Right lung (tissue), 5 donors: ENCODE results near the gene RNF111. TPM values are rescaled to one million over a fixed set of nuclear protein-coding genes. Genes with fewer than 3 reads are reported as not detected.
"Not testable (repeated sequence)": the region's sequence is repeated elsewhere in the genome, so short reads cannot be mapped to it uniquely, and the experiment has no call there.

Experiments used
- DNase-seq, 2 donors: peaks; one replicate each; pipeline ENCODE4 v3.0.0-alpha.2; 2013
- polyA plus RNA-seq, 5 donors: library from polyadenylated mRNA; unstranded; fragments of 120-200 nt; gene quantifications; one replicate each; pipeline versions ENCODE4 v1.2.1 to v1.2.3, GENCODE V29; 2013; ENCODE audit warnings: inconsistent platforms in 1 of 5, low replicate concordance in 1 of 5; ENCODE audit not compliant: insufficient read length in 5 of 5, insufficient read depth in 1 of 5

Gene RNF111
- polyA plus RNA-seq, 5 donors = 30.8 to 44.2 (median 37.4) TPM

DNA sequence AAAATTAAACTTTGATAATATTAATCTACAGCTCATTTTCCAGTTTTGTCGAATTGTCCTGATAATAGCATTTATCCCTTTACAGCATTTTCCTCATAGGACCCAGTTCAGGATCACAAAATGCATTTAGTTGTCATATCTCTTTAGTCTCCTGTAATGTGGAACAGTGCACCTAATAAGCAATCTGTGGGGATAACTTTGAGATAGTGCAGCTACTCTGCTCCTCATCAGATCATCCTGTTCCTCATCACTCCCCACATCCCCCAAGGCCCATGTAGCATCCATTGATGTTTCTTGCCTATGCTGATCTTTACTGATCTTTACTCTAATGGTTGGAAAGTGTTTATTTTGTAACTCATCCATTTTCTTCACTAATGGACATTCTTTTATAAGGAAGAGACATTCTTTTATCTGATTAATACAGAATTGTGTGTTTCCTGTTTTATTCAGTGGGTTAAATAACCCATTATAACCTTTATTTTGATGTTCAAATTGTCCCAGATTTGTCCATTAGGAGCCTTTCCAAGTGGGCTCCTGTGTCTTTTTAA, 7.5 kb downstream of the RNF111 start:
- DNase-seq = no peak

DNA sequence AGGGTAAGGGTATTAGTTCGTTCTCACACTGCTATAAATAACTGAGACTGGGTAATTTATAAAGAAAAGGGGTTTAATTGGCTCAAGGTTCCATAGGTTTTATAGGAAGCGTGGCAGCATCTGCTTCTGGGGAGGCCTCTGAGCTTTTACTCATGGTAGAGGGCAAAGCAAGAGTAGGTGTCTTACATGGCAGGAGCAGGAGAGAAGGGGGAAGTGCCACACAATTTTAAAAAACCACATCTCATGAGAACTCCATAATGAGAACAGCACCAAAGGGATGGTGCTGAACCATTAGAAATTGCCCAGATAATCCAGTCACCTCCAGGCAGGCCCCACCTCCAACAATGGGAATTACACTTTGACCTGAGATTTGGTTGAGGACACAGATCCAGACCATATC, 12.2 kb downstream of the RNF111 start:
- no peak for DNase-seq

DNA sequence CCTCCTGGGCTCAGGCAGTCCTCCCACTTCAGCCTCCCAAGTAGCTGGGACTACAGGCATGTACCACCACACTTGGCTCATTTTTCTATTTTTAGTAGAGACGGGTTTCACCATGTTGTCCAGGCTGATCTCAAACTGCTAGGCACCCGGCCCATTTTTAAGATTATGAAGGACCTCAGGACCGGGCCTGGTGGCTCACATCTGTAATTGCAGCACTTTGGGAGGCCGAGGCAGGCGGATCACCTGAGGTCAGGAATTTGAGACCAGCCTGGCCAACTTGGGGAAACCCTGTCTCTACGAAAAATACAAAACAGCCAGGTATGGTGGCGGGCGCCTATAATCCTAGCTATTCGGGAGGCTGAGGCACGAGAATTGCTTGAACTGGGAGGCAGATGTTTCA, 12.8 kb downstream of the RNF111 start:
- not testable (repeated sequence) for DNase-seq

DNA sequence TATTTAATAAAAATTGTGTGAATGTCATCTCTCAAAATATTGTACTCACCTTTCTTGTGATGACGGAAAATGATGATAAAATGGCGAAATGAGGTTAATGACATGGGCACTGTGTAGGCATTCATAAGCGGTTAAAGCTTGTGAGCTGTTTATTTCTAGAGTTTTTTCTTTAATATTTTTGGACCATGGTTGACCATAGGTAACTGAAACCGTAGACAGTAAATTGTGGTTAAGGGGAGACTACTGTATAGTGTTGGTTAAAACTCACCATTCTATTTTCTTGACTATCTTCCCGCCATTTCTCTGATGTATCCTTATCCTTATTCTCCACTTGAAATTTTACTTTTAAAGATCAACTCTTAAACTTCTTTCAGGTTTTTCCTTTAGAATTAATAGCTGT, 14.5 kb downstream of the RNF111 start:
- DNase-seq = no peak

DNA sequence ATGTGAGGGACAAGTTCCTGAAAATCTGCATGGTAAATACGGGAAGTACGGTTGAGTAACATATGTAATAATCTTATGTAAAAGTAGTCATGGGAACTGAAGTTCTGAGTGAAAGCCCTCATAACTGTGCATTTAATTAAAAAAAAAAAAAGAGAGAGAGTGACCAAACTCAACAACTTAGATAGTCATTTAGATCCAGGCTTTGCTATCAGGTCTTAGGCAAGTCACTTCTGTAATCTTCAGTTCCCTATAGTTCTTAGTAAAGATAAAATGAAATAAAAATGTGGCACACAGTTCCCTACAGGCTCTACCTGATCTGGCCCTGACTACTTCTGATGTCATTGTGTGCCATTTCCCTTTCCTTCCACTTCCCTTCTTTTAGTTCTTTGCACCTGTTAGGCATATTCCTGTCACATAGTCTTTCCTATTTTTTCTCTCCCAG, 15.0 kb downstream of the RNF111 start:
- DNase-seq = no peak

DNA sequence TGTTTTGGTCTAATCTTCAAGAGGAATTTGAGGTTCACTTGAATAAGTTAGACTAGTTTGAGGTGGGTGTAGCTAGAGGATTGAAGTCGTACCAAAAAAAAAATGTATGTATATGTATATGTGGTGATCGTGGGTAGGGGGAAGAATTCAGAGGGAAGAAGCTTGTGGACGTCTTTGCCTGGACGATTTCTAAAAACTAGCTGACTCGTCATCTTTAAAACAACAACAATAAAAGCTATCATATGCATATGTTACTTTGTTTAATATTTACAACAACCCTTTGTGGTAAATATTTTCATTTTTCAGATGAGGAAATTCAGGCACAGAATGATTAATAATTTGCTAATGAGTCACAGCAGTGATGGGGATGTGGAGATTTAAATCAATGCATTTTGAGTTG, 18.1 kb downstream of the RNF111 start:
- DNase-seq = no peak

DNA sequence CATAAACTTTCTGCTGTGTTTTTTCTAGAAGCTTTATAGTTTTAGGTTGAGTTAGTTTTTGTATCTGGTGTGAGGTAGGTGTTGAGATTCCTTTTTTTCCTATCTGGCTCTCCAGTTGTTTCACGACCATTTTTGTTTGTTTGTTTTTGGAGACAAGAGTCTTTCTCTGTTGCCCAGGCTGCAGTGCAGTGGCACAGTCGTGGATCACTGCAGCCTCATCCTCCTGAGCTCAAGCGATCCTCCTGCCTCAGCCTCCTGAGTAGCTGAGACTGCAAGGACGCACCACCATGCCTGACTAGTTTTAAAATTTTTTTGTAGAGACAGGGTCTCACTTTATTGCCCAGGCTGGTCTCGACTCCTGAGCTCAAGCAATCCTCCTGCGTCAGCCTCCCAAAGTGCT, 20.6 kb downstream of the RNF111 start:
- DNase-seq = no peak

DNA sequence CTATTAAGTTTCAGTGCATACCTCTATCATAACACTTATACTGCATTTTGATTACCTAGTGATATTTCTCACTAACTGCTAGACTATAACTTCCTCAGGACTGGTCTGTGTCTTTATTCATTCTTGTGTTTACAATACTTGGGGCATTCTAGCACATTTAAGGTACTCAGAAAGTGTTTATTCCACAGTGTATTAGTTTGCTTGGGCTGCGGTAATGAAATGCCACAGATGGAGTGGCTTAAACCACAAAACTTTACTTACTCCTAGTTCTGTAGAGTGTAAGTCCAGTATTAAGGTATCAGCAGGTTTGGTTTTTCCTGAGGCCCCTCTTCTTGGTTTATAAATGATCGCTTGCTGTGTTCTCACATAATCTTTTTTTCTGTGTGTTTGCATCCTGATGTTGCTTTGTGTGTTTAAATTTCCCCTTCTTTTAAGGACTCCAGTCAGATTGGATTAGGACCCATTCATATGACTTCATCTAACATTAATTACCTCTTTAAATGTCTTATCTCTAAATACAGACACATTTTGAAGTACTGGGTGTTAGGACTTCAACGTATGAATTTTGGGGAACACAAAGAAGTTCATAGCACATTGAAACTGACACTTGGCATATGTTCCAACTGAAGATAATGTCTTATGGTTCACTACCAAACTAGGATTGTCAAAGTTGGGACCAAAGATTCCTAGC, 23.9 kb downstream of the RNF111 start:
- DNase-seq = no peak

DNA sequence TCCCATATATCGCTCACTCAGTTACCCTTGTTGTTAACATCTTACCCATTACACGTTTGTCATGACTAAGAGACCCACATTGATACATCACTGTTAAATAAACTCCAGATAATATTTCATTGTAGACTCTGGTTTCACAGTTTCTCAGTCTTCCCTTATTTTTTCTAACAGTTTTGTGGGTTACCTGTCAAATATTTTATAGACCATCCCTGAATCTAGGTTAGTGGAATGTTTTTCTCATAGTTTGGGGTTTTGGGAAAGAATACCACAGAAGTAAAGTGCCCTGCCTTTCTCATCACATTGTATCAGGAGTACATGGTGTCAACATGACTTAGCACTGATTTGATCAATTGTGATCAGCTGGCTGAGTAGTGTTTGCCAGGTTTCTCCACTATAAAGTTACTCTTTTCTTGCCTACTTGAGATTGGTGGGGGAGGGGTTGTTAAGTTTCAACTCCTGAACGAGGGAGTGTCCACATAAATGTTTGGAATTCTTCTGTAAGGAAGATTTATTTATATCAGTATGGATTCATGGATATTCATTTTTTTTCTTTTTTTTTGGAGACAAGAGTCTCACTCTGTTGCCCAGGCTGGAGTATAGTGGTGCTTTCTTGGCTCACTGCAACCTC, 25.9 kb downstream of the RNF111 start:
- no peak for DNase-seq

DNA sequence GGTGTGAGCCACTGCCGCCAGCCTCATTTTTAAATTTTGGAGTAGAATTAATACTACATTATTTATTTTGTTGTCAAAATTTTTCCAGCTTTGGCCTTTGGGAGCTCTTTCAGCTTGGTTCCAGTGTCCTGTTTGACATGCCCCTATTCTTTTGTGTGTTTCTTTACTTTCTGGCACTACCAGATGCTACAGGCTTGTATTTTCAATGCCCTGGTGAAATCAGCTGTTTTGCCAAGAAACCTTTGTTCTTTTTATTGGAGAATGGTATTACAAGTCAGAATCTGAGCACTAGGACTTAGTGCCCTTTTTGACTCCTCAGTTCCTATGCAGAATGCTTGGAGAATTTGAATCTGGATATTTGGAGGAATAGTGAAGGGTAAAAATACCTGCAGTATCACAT, 26.6 kb downstream of the RNF111 start:
- no peak for DNase-seq

DNA sequence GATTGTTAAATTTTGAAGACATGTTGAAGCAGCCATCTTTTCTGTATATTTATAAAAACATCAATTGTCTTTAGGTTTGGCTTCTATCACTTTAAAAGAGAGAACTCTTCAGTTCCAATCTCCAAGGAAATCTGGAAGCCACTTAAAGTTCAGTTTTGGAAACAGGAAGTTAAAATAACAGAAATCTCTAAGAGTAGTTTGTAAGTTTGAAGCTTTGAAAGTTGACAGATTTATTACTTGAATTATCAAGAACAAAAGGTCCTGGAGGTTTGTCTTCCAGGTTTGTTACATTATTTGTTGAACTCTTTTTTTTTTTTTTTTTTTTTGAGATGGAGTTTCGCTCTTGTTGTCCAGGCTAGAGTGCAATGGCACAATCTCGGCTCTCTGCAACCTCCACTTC, 30.0 kb downstream of the RNF111 start:
- no peak for DNase-seq

DNA sequence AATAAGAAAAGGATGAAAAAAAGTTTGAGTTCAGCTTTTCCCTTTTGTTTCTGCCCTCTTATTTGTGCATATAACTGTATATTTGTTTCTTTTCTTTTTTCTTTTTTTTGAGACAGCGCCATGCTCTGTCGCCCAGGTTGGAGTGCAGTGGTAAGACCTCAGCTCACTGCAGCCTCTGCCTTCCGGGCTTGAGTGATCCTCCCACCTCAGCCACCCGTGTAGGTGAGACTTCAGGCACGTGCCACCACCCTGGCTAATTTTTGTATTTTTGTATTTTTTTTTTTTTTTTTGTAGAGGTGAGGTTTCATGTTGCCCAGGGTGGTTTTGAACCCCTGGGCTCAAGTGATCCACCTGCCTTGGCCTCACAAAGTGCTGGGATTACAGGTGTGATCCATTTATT, 31.4 kb downstream of the RNF111 start:
- DNase-seq = no peak

DNA sequence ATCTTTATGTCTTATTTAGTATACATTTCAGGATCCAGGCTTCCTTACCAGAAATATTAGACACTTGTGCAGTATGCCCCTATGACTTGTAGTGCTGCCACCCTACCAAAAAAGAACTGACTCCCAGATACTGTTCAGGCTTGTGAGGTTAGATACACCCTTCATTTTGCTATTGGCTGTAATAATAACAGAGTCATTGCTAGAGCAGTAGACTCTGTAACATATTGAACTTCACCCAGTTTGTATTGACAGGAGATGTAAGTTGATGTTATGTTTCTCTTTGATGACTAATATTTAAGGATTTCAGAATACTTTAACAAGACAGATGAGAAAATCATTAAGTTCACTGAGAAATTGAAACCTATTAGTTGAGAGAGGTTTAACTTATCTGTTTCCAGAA, 32.9 kb downstream of the RNF111 start:
- no peak for DNase-seq

DNA sequence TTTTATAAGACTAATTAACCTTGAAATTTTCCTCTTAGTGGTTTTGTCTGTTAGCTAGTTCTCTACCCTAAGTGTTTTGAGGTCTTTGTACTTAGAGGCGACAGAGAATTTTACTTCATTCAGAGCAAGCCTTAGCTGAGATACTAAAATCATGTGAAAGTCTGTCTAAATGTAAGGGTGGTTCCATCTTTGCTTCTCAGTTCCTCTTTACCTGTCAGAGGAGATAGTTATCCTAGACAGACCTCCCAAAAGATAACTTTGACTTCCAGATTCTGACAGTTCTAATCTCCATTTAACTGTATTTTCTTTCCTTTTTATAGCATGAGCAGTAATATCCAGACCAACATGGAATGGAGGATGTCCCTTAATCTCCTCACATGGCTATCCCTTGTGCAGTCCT, 34.7 kb downstream of the RNF111 start:
- DNase-seq = no peak

DNA sequence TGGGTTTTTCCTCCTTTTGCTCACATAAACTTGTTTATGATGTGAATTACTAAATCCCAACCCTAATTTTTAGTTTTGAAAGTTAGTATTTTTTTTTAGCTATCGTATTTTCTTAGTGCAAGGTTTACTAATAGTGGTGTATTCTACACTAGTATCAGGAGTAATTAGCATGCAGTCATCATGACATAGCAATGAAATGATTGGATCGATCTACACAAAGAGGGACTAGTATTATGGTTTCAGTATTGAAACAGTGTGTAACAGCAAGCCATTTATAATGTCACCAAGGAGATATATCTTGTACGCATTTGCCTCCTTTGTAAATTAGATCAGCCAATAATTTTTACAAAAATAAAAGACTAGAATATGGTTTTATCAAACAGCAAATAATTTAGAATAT, 38.7 kb downstream of the RNF111 start:
- no peak for DNase-seq

DNA sequence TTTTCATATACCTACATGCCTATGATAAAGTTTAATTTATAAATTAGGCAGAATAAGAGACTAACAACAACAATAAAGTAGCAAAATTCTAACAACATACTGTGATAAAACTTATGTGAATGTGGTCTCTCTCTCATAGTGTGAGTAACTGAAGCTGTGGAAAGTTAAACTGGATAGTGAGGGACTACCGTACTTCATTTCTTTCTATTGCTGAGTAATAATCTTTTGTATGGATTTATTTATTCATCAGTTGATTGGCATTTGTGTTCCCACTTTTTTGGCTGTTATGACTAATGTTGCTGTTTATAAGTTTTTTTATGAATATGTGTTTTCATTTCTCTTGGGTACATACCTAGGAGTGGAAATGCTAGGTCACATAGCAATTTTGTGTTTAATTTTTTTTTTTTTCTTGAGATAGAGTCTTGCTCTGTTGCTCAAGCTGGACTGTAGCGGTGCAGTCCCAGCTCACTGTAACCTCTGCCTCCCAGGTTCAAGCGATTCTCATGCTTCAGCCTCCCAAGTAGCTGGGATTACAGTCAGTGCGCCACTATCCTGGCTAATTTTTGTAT, 41.0 kb downstream of the RNF111 start:
- DNase-seq = no peak

DNA sequence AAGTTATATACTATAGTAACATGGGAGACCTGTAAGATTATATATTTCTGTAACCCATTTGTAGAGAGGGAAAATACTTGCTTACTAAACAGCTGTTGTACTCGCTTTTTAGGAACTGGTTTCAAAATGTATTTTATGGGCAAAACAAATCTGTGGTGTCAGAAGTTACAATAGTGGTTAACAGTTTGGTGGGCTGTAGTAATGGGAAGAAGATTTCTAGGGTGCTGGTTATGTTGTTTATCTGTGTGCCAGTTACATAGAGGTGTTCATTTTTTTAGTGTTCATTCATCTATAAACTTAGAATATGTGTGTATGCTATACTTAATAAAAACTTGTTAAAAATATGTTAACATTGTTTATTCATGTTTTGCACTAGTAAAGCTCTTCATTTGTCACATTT, 42.1 kb downstream of the RNF111 start:
- no peak for DNase-seq

DNA sequence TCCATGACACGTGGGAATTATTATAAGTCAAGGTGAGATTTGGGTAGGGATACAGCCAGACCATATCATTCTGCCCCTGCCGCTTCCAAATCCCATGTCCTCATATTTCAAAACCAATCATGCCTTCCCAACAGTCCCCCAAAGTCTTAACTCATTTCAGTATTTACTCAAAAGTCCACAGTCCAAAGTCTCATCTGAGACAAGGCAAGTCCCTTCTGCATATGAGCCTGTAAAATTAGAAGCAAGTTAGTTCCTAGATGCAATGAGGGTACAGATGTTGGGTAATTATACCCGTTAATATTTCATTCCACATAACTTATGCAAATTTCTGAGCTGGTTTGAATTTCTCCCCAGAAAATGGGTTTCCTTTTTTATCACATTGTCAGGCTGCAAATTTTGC, 47.7 kb downstream of the RNF111 start:
- DNase-seq = no peak

DNA sequence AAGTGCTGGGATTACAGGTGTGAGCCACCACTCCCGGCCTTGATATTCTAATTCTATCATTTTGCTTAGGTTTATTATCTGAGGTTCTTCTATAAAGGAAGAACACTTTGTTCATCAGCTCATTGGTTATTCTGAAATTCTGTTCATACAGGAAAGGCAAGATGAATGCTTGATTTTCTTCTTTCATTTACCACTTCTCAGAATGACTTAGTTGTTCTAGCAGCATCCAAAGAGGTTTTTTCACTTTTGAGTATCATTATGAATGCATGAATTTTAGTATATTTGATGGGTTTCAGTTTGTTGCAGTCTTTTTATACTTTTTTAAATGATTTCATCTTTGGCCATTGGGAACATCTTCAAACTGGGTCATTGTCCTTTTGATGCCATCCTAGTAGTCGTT, 51.8 kb downstream of the RNF111 start:
- no peak for DNase-seq

DNA sequence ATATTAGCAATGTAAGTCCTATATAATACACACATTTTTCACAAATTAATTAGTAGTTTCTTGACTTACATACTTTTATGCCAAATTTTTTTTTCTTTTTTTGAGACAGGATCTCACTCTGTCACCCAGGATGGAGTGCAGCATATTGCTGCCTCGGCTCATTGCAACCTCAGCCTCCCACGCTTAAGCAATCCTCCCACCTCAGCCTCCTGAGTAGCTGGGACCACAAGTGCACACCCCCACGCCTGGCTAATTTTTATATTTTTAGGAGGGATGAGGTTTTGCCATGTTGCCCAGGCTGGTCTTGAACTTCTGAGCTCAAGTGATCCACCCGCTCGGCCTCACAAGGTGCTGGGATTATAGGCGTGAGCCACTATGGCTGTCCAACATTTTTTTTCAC, 54.6 kb downstream of the RNF111 start:
- no peak for DNase-seq

DNA sequence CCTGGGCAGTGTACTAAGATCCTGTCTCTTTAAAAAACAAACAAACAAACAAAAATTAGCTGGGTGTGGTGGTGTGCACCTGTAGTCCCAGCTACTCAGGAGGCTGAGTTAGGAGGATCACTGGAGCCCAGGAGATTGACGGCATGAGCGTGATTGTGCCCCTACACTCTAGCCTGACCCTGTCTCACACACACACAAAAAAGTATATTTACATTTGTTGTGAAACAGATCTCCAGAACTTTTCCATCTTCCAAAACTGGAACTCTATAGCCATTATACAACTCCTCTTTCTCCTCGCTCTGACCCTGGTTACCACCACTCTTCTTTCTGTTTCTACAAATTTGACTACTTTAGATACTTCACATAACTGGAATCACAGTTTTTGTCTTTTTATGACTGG, 61.4 kb downstream of the RNF111 start:
- DNase-seq = no peak

DNA sequence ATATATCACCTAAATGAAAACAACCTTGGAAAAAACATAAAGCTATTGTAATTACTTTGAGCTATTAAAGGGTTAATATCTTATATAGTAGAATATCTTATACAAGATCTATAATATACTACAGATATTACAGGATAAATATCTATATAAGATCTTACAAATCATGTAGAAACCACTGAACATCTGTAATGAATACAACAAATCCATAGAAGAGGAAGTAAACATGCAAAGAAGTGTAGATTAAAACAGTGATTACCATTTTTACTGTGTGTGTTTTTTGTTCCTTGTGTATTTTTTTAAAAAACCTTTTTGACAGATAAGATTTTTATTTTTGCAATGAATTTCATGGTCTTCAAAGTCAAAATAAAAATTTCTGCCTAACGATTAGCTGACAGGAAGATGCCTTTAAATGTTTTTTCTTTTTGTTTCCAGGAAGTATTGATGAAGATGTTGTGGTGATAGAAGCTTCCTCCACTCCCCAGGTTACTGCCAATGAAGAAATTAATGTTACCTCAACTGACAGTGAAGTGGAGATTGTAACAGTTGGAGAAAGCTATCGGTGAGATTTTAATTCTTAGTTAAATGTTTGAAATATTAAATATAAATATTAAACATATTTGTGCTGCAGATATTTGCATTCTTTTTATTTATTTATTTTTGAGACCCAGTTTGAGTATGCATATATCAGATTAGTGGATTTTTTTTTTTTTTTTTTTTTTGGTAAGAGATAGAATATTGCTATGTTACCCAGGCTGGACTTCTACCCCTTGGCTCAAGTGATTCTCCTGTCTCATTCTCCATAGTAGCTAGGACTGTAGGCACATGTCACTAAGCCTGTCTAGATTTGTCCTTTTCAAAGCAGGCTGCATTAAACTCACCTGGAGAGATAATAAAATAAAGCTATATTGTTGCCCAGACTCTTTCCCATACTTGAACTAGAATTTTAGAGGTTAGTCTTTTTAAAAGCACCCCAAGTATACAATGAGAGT, 64.7 kb downstream of the RNF111 start:
- no peak for DNase-seq
